Activated CD8-positive, alpha-beta memory T cell treated with anti-CD3 and anti-CD28 coated beads, Interleukin-2, amount 50 U/mL, for 24 hours (primary cell): ENCODE results near the gene EMP3.
"Not testable (repeated sequence)": the region's sequence is repeated elsewhere in the genome, so short reads cannot be mapped to it uniquely, and the experiment has no call there.

Source experiments
- DNase-seq: peaks from one replicate; pipeline ENCODE4 v3.0.0-alpha.2; 2020; ENCODE audit errors: extremely low read depth

The EMP3 gene

DNA sequence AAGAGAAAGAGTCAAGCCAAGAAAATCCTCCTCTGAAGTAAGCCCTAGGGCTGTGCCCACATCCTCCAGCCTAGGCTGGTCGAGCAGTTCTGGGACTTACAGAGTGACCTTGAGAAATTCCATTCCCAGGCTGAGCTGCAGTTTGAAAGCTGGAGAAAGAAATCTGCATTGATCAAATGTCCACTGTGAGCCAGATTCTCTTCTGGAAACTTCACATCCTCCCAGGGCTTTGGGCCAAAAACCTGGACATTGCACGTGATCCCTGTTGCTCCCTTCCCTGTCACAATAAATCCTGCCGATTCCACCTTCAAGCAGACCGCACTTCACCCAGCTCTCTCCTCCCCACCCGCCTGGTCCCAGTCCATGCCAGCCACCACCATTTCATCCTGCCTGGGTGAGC, 22.7 kb downstream of the EMP3 start:
- no peak for DNase-seq

DNA sequence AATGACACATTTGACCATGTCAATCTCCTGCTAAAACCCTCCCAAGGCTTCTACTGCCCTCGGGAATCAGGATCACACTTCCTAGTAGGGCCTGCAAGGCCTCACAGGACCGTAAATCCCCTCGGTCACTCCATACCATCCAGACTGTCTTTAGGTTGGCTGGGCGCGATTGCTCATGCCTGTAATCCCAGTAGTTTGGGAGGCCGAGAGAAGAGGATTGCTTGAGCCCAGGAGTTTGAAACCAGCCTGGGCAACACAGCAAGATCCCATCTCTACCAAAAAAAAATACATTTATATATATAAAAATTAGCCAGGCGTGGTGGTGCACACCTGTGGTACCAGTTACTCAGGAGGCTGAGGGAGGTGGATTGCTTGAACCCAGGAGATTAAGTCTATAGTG, 23.4 kb downstream of the EMP3 start:
- DNase-seq, result no peak

DNA sequence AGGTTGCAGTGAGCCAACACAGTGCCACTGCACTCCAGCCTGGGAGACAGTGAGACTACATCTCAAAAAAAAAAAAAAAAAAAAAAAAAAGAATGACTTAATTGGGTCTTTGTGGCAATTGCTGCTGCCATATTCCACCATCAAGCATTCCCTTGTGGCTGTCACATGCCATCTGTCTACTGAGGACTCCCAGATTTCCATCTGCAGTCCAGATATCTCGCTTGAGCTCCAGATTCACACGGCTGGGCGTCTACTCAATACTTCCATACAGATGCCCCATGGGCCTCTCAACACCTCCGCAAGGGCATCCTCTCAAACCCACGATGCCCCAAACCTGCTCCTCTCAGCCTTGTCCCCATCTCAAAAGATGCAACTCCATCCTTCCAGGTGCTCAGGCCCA, 25.5 kb downstream of the EMP3 start:
- no peak for DNase-seq

DNA sequence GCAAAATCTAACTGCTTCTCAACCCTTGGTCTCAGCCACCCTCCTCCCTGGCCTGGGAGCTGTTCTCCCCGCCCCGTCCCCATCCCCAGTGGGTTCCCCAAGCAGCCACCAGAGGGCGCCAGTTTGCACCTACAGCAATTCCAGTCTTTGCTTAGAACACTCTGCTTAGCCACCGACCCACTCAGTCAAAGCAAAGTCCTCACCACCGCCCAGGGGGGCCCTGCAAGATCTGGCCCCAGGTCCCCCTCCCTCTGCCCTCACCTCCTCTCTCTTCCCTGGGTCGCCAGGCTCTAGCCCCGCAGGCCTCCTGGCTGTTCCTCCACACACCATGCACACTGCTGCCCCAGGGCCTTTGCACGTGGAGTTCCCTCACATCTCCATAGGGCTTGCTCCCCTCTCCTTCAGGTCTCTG, 26.0 kb downstream of the EMP3 start:
- peak; percentile 58 for DNase-seq

DNA sequence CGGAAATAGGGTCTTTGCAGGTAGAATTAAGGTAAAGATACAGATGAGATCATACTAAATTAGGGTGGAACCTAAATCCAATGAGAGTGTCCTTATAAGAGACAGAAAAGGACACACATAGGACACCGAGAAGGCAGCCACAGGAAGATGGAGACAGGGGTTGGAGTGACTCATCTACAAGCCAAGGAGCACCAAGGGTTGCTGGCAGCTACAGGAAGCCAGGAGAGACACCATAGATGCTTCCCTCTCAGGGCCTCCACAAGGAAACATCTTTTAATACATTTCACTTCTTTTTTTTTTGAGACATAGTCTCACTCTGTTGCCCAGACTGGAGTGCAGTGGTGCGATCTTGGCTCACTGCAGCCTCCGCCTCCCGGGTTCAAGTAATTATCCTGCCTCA, 28.3 kb downstream of the EMP3 start:
- no peak for DNase-seq

DNA sequence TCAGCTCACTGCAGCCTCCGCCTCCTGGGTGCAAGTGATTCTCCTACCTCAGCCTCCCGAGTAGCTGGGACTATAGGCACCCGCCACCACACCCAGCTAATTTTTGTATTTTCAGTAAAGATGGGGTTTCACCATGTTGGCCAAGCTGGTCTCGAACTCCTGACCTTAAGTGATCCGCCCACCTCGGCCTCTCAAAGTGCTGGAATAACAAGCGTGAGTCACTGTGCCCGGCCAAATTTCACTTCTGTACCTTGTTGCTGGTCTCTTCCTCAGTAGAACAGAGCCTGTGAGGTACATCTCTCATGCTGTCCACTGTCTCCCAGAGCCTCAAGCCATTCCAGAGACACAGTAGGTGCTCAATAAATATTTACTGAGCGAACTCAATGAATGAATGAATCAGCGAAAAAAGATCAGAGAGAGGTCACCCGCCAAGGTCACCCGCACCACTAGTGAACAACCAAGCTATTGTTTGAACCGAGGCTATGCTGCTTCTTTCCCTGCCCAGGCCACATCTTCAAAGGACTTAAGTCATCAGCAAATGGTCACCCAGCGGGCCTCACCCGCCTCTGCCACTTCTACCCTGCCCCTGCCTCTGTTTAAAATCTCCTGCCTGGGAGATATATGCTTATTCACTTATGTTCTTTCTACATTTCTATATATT, 29.1 kb downstream of the EMP3 start:
- DNase-seq, result no peak

DNA sequence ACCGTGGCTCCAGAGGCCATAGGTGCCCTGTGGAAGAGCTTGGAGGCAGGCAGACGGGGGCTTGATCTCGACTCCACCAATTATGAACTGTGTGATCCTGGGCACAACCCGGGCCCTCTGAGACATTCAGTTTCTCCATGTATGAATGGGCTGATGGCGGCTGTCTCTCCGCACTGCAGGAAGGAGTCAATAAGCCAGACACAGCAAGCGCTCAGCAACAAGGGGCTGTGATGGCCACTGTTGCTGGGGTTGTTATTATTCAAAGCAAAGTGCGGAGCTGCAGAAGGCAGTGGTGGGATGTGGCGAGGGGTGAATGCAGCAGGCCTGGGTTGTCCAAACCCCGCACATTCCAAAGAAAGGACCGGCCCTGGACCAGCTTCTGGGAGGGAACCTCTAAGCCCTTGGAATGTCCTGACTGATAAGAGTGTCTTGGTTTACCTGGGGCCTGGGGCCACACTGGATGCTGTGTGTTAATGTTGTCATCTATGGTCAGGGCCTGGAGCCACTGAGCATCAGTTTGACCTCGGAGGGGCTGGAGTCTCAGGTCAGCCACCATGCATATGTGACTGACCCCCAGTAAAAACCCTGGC, 30.1 kb downstream of the EMP3 start:
- DNase-seq, result no peak

DNA sequence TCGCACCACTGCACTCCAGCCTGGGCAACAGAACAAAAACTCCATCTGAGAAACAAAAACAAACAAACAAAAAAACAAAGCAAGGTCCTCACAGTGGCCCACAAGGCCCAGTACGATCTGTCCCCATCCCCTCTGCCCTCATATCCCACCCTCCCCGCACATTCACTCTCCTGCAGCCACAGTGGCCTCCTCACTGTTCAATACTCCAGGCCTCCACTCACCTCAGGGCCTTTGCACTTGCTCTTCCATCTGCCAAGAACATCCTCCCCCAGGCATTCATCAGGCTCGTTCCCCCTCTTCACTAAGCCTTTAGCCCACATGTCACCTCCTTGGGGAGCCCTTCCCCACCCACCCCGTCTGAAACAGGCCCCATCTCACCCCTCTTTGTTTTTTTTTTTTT, 33.8 kb downstream of the EMP3 start:
- DNase-seq, result no peak

DNA sequence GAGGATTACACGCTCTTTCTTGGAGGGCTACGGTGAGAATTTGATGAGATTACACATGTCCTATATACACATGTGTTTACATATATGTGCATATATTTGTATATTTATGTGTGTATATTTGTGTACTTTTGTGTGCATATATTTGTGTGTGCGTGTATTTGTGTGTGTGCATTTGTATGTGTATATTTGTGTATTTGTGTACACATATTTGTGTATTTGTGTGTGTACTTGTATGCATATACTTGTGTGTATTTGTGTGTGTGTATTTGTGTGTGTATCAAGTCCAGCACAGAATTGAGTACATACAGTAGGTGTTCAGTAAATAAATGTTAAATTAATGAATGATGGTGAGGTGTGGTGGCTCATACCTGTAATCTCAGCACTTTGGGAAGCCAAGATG, 36.6 kb downstream of the EMP3 start:
- no peak for DNase-seq

DNA sequence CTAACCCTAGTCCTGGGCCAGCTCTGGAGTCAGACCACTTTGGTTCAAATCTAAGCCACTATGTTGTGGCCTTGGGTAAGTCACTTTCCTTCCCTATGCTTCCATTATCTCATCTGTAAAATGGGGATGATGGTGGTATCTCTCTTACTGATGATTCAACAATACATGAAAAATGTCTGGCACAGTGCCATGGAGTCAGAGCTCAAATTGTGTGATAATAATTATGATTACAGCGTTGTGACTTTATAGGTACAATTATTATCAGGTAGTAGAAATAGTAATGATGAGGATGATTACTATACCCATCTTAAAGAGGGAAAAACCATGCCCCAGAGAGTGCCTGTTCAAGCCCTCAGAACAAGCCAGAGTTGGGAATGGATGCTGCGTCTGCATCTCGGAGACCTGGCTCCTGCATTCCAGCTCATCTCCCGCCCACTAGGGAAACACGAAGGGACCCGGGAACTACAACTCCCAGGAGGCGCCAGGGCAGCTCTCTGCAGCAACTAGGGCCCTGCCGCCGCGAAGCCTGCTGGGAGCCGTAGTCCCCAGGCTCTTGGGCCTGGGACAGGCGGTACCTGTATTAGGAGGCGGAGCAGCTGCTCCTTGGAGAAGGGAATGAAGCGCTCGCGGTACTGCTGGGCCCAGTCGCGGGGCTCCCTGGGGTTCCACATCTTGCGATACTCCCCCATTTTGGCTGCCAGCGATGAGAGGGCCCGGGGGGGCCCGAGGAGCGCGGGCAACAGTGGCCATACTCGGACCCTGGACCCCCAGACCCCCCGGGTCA, 37.6 kb downstream of the EMP3 start:
- peak; percentile 66 for DNase-seq

DNA sequence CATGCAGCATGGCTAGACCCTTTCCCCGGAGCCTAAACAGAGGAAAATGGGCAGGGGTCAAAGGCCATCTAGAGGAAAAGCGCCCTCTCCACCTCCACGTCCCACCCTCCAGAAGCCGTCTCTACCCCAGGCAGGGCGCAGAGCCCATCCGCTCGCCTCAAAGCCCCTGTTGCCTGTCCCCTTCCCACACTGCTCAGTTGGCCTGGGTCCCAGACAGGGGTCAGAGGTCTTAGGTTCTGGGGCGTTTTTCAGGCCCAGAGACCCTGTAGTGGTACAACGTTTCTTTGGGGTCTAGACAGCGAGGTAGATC, 38.1 kb downstream of the EMP3 start:
- DNase-seq, result no peak

DNA sequence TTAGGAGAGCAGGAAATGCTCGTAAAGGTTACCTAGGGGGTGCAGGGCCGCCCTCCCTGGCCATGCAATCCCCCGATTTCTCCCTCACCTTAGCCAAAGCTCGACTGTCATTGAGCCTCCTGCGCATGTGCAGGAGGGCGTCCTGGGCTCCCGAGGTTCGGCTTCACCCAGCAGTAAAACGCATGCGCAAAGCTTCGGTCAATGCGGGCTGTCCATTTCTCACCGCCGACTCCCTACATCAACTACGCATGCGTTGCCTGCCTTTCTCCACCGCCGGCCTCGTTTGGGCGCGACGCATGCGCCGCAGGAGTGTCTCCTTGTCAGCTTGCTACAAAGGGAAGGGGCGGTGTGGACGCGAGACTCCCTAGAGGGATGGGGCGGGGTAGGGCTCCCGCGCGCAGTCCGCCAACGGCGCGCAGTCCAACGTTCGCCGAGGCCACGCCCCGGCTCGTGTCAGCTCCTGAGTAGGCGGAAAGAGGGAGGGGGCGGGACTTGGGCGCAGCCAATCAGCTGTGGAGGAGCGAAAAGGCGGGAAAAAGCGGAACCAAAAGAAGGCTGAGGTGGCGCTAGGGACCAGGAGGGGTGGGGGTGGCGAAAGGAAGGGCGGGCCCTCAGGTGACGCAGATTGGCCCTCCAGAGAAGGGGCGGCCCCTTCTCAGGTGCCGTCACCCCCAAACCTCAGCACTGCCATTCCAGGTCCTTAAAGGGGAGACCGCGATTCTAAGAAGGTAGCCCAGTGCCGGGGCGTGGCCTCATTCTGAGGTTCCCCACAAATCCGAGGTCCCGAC, 38.7 kb downstream of the EMP3 start, which contains the start of the genes SYNGR4 and TMEM143:
Gene SYNGR4 (plus strand): TSS at position 558 of the 788 bp plus-strand sequence. CDS start 1,476 bp downstream, outside the sequence.
Gene TMEM143 (minus strand): TSS at position 131 of the 788 bp plus-strand sequence. CDS start 20 bp downstream, at position 111.
- DNase-seq, result peak; percentile 93

DNA sequence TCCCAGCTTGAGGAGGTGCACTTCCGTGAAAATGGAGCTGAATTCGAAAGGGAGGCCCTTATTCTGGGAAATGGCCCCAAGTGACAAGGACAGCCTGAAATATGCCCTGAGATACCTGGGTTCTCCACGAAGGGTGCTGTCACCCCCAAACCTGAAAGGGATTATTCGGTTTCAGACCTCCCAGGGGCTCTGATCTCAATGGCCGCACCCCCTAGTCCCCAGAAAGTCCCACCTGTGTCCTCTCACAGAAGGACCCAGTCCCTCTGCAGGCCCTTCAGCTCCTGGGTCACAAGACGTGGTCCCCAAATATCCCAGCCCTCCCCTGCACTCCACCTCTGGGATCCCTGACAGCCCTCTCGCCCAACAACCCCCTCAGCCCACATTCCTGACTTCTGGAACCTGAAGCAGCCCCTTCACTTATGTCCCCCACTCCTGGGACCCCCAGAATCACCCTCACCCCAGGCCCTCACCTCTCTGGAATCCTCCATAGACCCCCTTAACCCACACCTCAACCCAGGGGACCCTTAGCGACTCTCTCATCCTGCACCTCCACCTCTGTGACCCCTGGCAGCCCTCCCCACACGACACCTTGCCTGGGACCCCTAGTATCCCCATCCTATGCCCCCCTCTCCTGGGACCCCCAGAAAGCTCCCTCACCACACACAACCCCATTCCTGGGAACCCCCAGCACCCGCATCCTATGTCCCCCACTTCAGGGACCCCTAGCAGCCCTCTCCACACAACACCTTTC, 39.4 kb downstream of the EMP3 start:
- DNase-seq, result no peak

DNA sequence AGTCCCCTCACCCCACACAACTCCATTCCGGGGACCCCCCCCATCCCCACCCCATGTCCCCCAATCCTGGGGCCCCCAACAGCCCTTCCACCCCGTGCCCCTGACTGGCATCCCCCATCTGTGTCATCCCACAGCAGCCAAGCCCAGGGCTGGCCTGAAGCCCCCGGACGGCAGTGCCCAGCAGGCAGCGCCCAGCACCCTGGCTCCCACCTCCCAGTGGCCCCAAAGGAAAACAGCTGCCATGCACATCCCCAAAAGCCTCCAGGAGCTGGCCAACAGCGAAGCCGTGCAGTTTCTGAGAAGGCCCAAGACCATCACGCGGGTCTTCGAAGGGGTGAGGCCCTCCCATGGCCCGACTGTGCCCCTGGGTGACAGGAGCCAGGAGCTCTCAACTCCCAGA, 40.2 kb downstream of the EMP3 start:
- no peak for DNase-seq

DNA sequence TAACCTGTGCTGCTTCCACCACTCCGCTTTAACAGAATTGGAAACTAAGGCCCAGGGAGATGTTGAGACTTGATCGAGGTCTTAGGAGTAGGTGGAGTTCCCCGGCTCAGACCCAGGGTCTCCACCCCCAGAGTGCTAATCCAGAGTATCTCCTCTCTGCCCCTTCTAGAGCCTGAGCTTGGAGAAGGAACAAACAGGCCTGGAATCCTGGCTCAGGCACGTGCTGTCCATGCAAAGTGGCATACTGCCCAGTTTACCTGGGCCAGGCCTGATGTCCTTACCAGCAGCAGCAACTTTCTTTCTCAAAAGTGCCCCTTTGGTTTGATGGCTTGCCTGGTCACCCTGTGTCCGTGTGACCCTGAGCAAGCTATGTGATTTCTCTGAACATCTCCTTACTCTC, 42.5 kb downstream of the EMP3 start:
- DNase-seq, result no peak

DNA sequence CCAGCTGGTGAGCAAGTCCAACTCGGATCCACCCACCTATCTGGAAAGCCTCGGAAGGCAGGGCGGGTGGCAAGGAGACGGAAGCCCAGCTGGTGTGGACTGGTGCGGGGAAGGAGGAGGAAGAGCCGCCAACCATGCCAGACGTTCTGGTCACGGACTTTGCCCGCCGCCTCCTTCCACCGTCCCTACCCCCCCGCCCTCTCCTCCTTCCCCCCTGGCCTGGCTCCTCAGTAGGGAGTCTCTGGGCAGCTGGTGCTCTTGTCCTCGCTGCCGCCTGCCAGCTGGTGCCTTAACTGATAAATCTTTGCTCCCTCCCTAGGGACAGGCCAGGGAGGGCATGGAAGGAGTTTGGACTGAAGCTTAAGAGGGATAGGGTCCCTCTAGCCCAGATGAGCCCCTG, 43.6 kb downstream of the EMP3 start:
- DNase-seq, result no peak

DNA sequence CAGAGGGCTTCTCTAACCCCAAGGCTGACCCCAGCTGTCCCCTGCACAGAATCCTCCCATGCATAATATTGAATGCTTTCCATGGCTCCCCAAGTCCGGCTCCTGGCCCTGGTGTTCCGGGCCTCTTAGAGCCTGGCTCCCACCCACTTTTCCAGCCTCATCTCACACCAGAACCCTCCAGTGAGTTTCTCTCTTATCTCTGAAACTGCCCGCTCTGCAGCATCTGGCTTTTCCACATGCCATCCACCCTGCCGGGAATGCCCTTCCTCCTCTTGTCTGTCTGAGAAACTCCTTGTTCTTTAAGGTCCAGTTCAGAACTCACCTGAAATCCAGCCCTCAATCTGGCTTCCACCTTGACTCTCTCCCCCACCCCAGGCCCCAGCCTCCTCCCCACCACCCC, 45.6 kb downstream of the EMP3 start:
- DNase-seq, result no peak

DNA sequence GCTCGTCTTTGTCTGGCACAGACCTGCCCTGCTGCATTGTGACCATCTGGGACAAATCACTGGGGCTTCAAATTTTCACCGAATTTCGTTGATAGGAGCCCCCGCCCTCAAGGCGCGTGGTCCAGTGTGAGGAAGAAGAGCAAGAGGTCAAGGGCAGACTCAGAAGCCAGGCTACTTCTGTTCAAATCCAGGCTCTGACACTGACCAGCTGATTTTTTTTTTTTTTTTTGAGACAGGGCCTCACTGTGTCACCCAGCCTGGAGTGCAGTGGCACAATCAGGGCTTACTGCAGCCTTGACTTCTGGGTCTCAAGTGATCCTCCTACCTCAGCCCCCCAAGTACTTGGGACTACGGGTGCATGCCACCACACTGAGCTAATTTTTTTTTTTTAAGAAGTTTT, 46.0 kb downstream of the EMP3 start:
- no peak for DNase-seq

DNA sequence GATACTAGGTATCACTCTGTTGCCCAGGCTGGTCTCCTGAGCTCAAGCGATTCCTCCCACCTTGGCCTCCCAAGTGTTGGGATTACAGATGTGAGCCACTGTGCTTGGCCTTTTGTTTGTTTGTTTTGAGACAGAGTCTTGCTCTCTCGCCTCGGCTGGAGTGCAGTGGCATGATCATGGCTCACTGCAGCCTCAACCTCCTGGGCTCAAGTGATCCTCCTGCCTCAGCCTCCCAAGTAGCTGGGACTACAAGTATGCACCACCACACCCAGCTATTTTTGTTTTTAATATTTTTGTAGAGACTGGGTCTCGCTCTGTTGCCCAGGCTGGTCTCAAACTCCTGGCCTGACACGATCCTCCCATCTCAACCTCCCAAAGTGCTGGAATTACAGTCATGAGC, 46.4 kb downstream of the EMP3 start:
- DNase-seq, result not testable (repeated sequence)

DNA sequence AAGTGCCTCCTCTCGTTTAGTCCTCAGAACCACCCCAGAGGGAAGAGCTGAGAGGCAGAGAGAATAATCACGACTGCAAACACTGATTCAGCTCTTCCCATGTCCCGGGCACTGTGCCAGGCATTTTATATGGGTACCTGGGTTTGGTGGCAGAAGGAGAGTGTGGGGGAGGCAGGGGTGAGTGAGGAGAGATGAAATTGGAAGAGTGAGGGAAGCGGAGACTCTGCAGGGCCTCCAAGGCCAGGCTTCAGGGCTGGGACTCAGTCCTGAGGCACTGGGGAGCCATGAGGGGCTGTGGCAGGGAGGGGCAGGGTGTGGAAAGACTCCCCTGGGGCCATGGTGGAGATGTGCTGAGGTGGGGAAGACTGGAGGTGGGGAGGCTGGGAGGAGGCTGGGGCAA, 47.6 kb downstream of the EMP3 start:
- no peak for DNase-seq

DNA sequence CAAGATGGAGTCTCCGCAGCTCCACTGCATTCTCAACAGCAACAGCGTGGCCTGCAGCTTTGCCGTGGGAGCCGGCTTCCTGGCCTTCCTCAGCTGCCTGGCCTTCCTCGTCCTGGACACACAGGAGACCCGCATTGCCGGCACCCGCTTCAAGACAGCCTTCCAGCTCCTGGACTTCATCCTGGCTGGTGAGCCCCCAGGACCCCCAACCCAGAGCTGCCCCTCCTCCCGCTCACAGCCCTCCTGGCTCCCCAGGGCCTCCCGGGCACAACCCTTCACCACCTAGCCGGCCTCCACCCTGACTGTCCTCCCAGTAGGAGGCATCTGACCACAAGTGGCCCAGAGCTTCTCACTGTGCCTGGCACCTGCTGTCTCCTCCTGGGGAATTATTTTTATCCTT, 48.2 kb downstream of the EMP3 start:
- DNase-seq, result no peak

DNA sequence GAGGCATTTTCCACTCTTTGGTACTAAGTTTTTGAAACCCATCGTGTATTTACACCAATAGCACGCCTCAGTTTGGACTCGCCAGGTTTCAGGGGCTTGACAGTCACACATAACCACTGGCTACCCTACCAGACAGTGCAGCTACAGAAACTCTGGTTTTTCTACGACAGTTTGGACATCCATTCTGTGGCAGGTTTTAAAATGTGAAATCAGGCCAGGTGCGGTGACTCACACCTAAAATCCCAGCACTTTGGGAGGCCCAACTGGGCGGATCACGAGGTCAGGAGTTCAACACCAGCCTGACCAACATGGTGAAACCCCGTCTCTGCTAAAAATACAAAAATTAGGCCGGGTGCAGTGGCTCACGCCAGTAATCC, 52.8 kb downstream of the EMP3 start:
- DNase-seq, result no peak
